Esophagus squamous epithelium (tissue), 4 donors: ENCODE results near the gene DGKB.

Experiments used
- CTCF ChIP-seq, 6 experiments: fragments of 450-650 bp in 4 of 6; fragments of 200-600 bp in 2 of 6; sonication (generic) in 2 of 6; IDR thresholded peaks; one replicate each; pipeline ENCODE4 v1.5.1; 2016 to 2019; ENCODE audit warnings: antibody characterized with exemption in 6 of 6, mild to moderate bottlenecking in 4 of 6, moderate library complexity in 4 of 6
- POLR2A ChIP-seq, 4 donors: fragments of 450-650 bp; IDR thresholded peaks; one replicate each; pipeline ENCODE4 v1.6.1; 2017; ENCODE audit warnings: antibody characterized with exemption in 4 of 4, mild to moderate bottlenecking in 4 of 4, moderate library complexity in 3 of 4

- TF ChIP-seq CTCF (IDR thresholded peaks at IDR 0.05) (no peak), POLR2A (IDR thresholded peaks at IDR 0.05) (no peak)
These were observed 83.7 kb downstream of the DGKB start for GRCh38 chr7:14818871-14819270.
